ENCODE data around the gene FBP2.
A peak's percentile ranks its signal among the peaks of the same experiment; 100 is the strongest.
"Not testable (repeated sequence)": the region's sequence is repeated elsewhere in the genome, so short reads cannot be mapped to it uniquely, and the experiment has no call there.

The FBP2 gene

DNA sequence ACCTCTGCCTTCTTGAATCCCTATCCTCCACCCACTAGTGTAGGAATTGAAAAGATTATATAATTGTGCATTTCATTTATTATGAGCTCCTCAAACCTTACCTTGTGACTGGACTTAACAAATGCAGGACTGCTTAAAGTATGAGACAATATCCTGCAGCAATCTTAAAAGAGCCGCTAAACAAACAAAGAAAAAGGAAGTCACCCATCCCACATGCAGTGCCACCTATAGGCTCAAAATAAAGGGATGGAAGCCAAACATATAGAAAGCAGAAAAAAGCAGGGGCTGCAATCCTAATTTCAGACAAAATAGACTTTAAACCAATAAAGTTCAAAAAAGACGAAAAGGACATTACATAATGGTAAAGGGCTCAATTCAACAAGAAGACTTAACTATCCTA lies 30.1 kb downstream of the FBP2 start:
- no peak for DNase-seq (ENCODE audit: low read depth)

DNA sequence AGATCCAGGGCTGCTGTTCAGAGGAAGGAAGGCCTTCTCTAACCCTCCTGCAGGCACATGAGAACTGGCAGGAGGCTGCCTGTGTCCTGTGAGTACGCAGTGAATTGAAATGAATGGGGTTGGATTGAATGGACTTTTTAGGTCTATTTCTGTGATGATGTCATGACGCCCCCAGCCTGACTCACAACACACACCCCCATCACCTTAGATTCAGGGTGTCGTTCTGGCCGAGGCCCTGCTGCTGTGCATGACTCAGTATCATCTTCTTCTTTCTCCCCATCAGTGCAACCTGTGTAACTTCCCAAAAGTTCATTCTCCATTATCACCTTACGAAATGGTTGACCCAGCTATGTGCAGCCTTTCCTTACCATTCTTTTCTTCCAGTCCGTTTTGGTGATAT lies 33.4 kb downstream of the FBP2 start:
- no peak for DNase-seq (ENCODE audit: low read depth)

DNA sequence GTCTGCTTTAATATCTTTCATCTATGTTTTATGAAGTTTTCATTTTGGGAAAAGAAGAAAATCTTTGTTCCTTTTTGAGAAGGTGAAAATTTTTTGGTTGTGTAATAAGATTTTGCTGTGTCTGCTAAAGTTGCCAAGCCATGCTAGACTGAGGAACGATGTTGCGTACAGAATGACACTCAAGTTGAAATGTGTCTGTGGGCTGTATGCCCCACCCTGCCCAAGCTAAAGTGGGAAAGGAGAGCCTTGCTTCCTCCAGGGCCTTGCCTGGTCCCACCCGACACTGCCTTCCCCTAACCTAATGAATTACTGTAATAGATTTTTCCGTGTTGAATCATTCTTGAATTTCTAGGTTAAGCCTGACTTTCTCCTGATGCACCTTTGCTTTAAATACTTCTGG lies 36.2 kb downstream of the FBP2 start:
- DNase-seq (ENCODE audit: low read depth), result no peak

DNA sequence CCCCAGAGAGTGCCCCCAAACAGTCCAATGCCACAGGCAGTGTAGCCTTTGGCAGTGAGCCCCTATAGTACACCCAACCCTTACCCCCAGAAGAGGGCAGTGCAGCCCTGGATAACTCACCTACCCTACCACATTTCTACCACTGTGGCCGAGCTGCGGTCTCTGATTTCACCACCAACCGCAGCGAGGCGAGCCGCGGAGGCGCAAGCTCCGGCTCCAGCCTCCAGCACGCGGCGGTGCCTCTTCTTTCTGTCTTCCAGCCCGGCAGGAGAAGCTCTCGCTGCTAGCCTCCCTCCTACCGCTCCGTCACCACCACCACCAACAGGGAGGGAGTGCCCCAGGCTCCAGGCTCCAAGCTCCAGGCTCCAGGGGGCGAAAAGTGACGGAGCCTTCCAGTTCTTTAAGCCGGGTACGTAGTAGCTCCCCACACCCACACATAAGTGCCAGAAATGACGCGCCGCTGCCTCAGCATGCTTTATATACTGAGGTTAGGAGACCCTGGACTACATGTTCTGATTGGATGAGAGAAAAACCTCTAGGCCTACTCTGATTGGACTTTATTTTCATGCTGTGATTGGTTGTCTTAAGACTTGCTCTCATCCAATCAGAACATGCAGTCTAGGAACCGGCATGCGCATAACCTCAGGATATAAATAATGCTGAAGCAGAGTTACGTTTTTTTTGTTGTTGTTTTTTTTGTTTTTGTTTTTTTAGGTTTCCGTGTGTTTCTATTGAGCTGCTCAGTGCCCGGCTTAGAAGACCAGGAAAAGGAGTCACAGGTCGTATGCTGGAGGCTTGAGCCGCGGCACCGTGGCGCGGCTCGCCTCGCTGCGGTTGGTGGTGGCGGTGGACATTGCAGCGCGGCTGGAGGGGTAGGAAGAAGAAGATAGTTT lies 38.9 kb downstream of the FBP2 start, which contains the start of gene PCAT7:
PCAT7 (plus strand) TSS at position 645 of the 893 bp plus-strand sequence.
- peak; percentile 38 for DNase-seq (ENCODE audit: low read depth)

- DNase-seq (ENCODE audit: low read depth), result no peak
Measured at GRCh38 chr9:94554078-94554438, 39.6 kb downstream of the FBP2 start.

DNA sequence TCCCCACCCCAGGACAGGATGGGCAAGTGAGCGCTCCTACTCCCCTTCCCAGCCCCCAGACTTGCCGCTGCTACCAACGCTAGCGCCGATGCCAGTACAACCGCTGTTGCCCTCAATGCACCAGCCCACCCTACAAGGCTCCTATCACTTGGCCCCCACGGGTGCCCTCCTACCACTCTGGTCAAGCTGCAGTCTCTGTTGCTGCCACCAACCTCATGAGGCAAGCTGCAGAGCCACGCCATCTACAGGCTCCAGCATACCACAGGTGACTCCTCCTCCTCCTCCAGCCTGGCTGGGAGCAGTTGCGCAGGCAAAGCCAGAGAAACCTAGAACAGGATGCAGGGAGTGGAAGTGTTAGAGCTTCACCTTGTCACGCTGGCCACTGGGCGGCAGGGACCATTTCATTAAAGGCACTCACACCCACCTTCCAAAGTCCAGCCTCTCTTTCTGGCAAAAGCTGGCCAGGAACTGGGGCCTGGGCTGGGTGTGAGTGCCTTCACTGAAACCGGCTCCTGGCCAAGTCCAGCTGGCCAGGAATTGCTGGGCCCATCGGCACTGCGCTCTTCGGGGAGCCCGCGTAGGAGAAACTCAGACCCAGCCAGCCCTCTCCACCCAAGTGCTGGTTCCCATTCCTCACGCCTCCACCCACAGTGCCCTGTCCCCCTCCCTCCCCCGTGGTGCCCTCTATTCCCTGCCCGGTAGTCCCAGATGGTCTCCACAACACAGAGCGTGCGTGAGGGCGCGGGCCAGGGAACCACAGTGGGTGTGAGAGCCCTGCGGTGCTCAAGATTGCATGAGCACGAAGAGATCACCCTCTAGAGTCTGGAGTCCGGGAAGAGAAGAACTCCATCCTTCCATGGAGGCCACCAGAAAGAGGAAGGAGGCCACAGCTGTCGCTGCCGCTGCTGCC lies 40.3 kb downstream of the FBP2 start:
- no peak for DNase-seq (ENCODE audit: low read depth)

DNA sequence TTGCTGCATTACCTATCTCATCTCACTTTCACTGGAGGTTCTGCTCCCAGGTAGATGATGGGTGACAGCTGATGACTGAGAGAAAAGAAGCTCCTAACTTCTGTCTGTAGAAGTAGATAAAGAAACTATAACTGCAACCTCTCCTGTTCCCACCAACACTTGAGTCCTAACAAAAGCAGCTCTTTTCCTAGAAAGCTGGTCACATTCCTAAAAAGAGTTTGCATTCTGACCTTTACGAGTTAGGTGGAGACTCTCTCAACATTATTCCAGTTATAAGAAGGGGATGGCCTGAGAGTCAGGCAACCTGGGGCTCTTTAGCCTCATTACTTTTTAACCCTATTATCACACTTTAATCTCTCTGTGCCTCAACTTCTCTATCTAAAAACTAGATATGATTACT lies 47.7 kb downstream of the FBP2 start:
- no peak for DNase-seq (ENCODE audit: low read depth)

DNA sequence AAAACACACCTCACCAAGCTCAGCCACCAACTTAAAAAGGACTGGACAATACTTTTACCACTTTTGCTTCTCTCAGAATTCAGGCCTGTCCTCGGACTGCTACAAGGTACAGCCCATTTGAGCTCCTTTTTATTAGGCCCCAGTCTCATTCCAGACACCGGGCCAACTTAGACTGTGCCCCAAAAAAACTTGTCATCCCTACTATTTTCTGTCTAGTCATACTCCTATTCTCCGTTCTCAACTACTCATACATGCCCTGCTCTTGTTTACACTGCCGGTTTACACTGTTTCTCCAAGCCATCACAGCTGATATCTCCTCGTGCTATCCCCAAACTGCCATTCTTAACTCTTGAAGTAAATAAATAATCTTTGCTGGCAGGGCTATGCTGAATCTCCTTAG lies 49.3 kb downstream of the FBP2 start:
- not testable (repeated sequence) for DNase-seq (ENCODE audit: low read depth)

DNA sequence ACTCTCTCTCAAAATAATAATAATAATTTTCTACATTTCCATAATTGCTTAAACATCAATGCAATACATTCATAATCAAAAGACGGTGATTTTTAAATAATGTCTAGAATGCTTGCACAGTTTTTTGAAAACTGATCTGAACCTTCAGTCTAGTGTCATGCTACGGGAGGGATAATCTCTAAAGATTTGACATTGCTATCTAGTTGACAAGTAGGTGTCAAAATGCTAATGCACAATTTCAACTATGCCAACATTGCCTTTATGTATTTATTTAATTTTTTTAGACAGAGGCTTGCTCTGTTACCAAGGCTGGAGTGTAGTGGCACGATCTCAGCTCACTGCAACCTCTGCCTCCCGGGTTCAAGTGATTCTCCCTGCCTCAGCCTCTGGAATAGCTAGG lies 54.7 kb downstream of the FBP2 start:
- no peak for DNase-seq (ENCODE audit: low read depth)

GRCh38 chr9:94534901-94535300 lies 58.7 kb downstream of the FBP2 start:
- DNase-seq (ENCODE audit: low read depth), result no peak

- no peak for DNase-seq (ENCODE audit: low read depth)
Measured at GRCh38 chr9:94533601-94534000, 60.0 kb downstream of the FBP2 start.

DNA sequence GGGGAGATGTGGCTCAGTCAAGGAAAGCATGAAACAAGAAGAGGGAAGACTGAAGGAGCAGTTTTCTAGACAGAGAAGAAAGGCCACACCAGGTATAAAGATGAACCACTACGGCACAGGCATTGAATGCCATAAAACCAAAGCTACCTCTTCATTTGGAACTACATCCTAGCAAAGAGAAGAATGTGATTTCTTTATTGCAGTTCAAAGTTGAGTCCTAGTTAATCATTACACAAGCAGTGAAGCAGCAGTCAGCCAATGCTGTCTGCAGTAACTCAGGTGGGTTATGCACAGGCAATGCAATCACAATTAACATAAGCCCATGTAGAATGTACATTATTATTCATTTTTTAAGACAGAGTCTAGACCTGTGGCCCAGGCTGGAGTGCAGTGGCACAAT lies 60.5 kb downstream of the FBP2 start:
- no peak for DNase-seq (ENCODE audit: low read depth)

DNA sequence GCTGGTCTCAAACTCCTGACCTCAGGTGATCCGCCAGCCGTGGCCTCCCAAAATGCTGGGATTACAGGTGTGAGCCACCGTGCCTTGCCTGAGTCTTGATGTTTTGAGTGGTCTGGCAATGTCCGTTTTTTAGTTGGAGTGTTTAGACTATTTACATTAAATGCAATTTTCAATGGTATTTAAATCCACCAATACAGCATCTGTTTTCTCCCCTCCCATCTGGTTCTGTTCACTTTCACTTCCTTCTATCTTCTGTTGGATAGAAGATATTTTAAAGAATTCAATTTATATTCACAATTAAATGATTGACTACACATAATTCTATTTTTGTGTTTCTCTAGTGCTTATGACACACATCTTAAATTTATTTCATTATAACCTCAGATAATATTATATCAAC lies 64.7 kb downstream of the FBP2 start:
- no peak for DNase-seq (ENCODE audit: low read depth)

DNA sequence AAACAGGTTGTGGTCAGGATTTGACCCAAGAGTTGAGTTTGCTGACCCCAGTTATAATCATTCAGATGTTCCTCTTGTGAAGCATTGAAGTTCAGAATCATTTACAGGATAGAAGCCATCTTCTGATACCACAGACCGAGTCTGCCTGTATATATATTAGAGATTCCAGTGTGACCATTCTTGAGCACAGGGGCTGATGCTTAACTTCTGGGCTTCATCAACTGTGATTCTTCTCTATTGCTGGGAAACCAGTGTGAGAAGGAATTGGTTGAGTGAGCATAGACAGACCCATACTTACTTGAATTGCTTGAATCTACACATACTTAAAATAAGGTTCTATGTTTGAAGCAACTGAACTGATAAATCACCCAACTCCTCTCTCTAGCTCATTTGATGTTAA lies 66.7 kb downstream of the FBP2 start:
- no peak for DNase-seq (ENCODE audit: low read depth)

DNA sequence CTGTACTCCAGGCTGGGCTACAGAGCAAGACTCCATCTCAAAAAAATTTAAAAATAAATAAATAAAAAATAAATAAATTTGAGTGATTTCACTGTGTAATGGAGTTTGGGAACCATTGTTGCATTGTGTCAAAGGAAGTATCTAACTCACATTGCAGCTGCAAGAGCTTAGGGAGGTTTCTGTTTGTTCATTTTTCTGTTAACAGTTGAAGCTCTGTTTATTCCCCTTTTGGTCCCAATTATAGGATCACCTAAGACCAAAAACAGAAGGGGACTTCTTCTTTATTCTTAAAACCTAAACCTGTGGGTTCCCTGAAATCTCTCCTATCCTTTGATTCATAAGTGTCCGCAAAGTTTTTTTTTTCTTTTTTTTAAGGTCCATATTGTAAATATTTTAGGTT lies 67.4 kb downstream of the FBP2 start:
- no peak for DNase-seq (ENCODE audit: low read depth)

- no peak for DNase-seq (ENCODE audit: low read depth)
Measured at GRCh38 chr9:94525396-94526035, 68.1 kb downstream of the FBP2 start.

- no peak for DNase-seq (ENCODE audit: low read depth)
Measured at GRCh38 chr9:94517254-94517653, 76.4 kb downstream of the FBP2 start.

DNA sequence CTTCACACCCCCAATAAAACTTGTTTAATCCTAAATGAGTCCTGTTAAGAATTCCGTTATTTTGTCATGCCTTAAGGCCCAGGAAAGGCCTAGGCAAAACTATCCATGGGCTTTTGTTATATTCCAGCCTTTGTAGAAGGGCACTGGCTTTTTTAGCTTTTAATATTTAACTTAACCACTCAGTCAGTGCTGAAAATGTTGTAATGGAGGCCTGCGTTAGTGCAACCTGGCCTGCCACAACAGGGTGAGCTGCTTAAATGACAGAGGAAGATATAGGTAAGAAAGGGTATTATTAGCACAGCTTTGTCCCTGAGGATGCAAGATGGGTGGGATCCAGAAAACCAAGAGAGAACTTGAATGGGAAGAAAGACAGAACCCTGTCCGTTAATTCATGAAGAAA lies 78.9 kb downstream of the FBP2 start:
- DNase-seq (ENCODE audit: low read depth), result no peak

- DNase-seq (ENCODE audit: low read depth), result no peak
Measured at GRCh38 chr9:94511955-94512265, 81.7 kb downstream of the FBP2 start.

GRCh38 chr9:94511134-94511954 lies 82.3 kb downstream of the FBP2 start:
- no peak for DNase-seq (ENCODE audit: low read depth)

All from CMK (cell line).